GM19240 (cell line): ENCODE data around the gene FEZF2.

Experiments used
- DNase-seq: peaks from one replicate; pipeline ENCODE4 v3.0.0; 2011; ENCODE audit warnings: low spot score; ENCODE audit not compliant: insufficient read length

Gene FEZF2

GRCh38 chr3:62332835-62333244 is 40.5 kb downstream of the FEZF2 start:
- no peak for DNase-seq

GRCh38 chr3:62332017-62332416 is 41.3 kb downstream of the FEZF2 start:
- no peak for DNase-seq

GRCh38 chr3:62329971-62330370 is 43.4 kb downstream of the FEZF2 start:
- DNase-seq: no peak

- no peak for DNase-seq
These were observed 47.5 kb downstream of the FEZF2 start for GRCh38 chr3:62325896-62326295.

- no peak for DNase-seq
These were observed 50.1 kb downstream of the FEZF2 start for GRCh38 chr3:62323241-62323640.
